Putamen (tissue), 1 donor: ENCODE measurements around the gene CACTIN.
"Not testable (repeated sequence)": the region's sequence is repeated elsewhere in the genome, so short reads cannot be mapped to it uniquely, and the experiment has no call there.

Source experiments
- DNase-seq: peaks from one replicate; pipeline ENCODE4 v3.0.0-alpha.2; 2016; ENCODE audit warnings: low spot score

Gene CACTIN

GRCh38 chr19:3646336-3647092 lies 19.9 kb upstream of the CACTIN start:
- no peak for DNase-seq

- DNase-seq, result no peak
Measured at GRCh38 chr19:3645726-3646125, 19.1 kb upstream of the CACTIN start.

- no peak for DNase-seq
Measured at GRCh38 chr19:3645067-3645396, 18.4 kb upstream of the CACTIN start.

- peak; percentile 94 for DNase-seq
Measured at GRCh38 chr19:3644351-3645066, 17.9 kb upstream of the CACTIN start.

- no peak for DNase-seq
Measured at GRCh38 chr19:3643674-3644313, 17.2 kb upstream of the CACTIN start.

- DNase-seq, result no peak
Measured at GRCh38 chr19:3642987-3643673, 16.5 kb upstream of the CACTIN start.

- DNase-seq, result no peak
Measured at GRCh38 chr19:3642296-3642695, 15.7 kb upstream of the CACTIN start.

GRCh38 chr19:3641515-3642269 lies 15.1 kb upstream of the CACTIN start:
- no peak for DNase-seq

- no peak for DNase-seq
Measured at GRCh38 chr19:3639479-3639878, 12.9 kb upstream of the CACTIN start.

GRCh38 chr19:3638208-3639193 lies 11.9 kb upstream of the CACTIN start:
- no peak for DNase-seq

GRCh38 chr19:3637621-3638020 lies 11.0 kb upstream of the CACTIN start:
- no peak for DNase-seq

DNA sequence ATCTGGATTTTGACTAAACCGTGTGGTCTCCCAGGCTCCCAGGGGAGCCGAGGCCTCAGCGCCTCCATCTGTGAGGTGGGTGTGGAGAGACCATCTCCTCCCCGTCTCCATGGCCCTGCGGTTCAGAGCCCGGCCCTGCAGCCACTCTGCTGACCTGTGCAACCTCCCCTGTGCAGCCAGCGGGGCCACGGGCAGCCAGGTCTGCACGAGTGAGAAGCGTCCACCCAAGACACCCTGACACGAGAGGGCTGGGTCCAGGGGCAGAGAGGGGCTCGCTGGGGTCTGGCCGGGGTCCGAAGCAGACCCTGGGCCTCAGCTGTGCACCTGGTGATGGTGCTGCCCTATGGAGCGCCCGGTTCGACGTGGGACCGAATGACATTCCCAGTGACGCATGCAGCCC lies 10.4 kb upstream of the CACTIN start:
- DNase-seq, result no peak

DNA sequence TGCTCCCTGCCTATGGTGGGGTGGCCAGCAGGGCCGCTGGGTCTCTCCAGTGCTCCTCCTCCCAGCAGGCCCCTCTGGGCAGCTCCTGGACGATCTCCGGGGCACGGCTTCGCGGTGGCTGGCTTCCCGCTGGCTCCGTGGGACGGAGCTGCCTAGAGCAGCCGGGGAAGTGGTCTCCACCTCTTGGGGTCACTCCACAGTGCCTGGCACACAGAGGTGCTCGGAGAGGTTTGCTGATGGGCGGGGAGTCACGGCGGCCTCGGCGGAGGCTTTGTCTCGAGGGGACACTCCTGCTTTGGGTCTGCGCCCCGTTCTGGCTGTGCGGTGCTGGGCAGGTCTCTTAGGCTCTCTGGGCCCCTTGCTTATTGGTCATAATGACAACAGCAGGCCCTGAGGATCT lies 9.9 kb upstream of the CACTIN start:
- DNase-seq, result no peak

GRCh38 chr19:3634496-3635045 lies 8.0 kb upstream of the CACTIN start:
- DNase-seq, result no peak

GRCh38 chr19:3633559-3633988 lies 7.0 kb upstream of the CACTIN start:
- DNase-seq, result no peak

DNA sequence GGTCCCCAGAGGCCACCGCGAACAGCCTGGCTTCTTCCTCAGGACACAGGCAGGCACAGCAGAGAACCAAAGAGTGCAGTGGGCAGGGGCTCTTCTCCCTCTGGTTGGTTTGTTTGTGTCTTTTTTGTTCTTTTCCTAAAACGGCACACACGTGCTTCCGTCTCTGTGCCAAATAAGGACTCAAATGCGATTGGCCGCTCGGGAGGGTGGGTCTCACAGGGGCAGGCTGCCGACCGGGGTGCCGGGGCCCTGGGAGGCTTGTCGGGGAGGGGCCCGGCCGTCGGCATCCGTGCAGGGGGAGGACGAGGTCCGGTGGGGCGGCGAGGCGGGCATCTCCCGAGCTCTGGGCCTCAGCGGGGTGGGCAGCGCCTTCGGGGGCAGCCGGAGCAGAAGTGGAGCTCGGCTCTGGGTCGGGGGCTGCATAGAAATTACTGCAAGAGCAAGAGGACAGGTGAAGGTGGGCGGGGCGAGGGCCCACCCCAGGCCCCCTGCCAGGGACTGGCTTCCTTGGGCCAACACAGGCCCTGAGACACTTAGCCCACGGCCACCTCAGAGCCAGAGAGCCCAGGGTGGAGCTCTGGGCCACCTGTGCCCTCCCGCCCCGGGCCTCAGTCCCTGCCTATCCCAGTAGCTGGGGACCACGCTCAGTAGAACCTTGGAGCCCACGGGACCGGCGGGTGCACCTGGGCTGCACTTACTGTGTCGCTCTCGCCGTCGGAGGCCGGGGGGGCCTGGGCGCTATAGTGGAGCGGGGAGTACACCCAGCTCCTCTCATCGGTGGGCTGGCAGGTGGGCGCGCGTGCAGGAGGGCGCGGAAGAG lies 6.4 kb upstream of the CACTIN start:
- peak; percentile 42 for DNase-seq

- DNase-seq, result no peak
Measured at GRCh38 chr19:3632098-3632497, 5.5 kb upstream of the CACTIN start.

DNA sequence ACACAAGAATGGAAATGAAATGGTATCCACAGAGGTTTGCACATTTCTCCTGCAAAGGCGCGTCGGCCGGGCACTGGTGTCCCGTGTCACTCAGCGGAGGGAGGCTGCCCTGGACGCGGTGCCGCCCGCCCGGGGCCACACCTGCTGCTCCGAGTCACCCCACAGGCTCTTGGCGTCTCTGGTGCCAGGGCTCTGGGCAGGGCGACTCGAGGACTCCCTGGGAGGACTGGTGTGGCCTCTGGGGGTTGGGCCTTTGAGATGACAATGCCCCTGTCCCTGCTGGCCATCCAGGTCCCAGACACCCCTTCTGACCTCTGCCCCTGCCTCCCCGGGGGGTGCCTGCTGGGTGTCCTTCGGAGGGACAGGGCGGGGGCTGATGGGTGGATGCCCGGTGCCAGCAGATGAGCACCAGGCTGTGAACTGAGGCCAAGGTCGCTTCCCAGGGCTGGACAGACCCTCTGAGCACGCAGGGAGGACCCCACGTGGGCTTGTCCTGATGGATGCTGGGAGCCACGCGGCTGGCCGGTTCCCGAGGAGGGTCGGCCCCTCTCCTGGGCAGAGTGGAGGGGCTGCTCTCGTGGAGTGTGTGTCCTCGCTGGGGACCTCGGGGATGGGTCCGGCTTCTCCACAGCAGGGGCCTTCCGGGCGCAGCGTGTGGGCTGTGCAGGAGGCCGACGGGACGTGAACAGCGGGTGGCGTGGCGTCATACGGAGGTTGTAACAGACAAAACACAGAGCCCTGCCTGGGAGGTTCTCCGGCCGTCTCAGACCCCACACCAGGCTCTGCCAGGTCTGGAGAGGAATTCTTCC lies 4.7 kb upstream of the CACTIN start:
- DNase-seq, result no peak

DNA sequence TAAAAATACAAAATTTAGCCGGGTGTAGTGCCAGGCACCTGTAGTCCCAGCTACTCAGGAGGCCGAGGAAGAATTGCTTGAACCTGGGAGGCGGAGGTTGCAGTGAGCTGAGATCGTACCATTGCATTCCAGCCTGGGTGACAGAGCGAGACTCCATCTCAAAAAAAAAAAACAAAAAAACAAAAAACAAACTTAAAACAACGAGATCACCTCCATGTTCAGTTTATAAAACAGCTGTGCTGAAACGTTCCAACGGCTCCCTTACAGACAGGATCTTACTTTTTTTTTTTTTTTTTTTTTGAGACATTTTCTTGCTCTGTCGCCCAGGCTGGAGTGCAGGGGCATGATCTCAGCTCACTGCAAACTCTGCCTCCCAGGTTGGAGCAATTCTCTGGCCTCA lies 2.2 kb upstream of the CACTIN start:
- not testable (repeated sequence) for DNase-seq
